ENCODE data around the gene TWF2.
A peak's percentile ranks its signal among the peaks of the same experiment; 100 is the strongest.

The TWF2 gene

GRCh38 chr3:52228751-52229291, 10.1 kb downstream of the TWF2 start:
- TF ChIP-seq CTCF (IDR thresholded peaks at IDR 0.05; ENCODE audit: borderline replicate concordance, control extremely low read depth, extremely low read depth, insufficient read depth, missing control alignments), result no peak

GRCh38 chr3:52228266-52228665, 10.7 kb downstream of the TWF2 start:
- no peak for DNase-seq (ENCODE audit: low spot score)
- in situ Hi-C loops (cut with MboI; ENCODE audit: low sequenced_read_pairs, unreplicated experiment), result no loop called here
- TF ChIP-seq CTCF (IDR thresholded peaks at IDR 0.05; ENCODE audit: borderline replicate concordance, control extremely low read depth, extremely low read depth, insufficient read depth, missing control alignments), result no peak

More at GRCh38 chr3:52228751-52229291, 10.1 kb downstream of the TWF2 start:
- in situ Hi-C loops (cut with MboI; ENCODE audit: low sequenced_read_pairs, unreplicated experiment), result no loop called here
- DNase-seq (ENCODE audit: low spot score), result no peak

GRCh38 chr3:52227766-52228165, 11.2 kb downstream of the TWF2 start:
- no peak for DNase-seq (ENCODE audit: low spot score)
- in situ Hi-C loops (cut with MboI; ENCODE audit: low sequenced_read_pairs, unreplicated experiment), result no loop called here
- TF ChIP-seq CTCF (IDR thresholded peaks at IDR 0.05; ENCODE audit: borderline replicate concordance, control extremely low read depth, extremely low read depth, insufficient read depth, missing control alignments), result no peak

- no peak for DNase-seq (ENCODE audit: low spot score)
- in situ Hi-C loops (cut with MboI; ENCODE audit: low sequenced_read_pairs, unreplicated experiment), result no loop called here
- TF ChIP-seq CTCF (IDR thresholded peaks at IDR 0.05; ENCODE audit: borderline replicate concordance, control extremely low read depth, extremely low read depth, insufficient read depth, missing control alignments), result no peak
These were observed 11.8 kb downstream of the TWF2 start for GRCh38 chr3:52227117-52227516.

- in situ Hi-C loops (cut with MboI; ENCODE audit: low sequenced_read_pairs, unreplicated experiment), result no loop called here
- TF ChIP-seq CTCF (IDR thresholded peaks at IDR 0.05; ENCODE audit: borderline replicate concordance, control extremely low read depth, extremely low read depth, insufficient read depth, missing control alignments), result no peak
- DNase-seq (ENCODE audit: low spot score), result no peak
These were observed 12.6 kb downstream of the TWF2 start for GRCh38 chr3:52226229-52226817.

GRCh38 chr3:52225452-52226228, 13.3 kb downstream of the TWF2 start, which contains the start of gene TLR9:
TLR9 (minus strand) TSS chr3:52225645; CDS start chr3:52225529, 116 bp downstream.
- in situ Hi-C loops (cut with MboI; ENCODE audit: low sequenced_read_pairs, unreplicated experiment), result no loop called here
- TF ChIP-seq CTCF (IDR thresholded peaks at IDR 0.05; ENCODE audit: borderline replicate concordance, control extremely low read depth, extremely low read depth, insufficient read depth, missing control alignments), result no peak
- DNase-seq (ENCODE audit: low spot score), result peak; percentile 82
